Activated CD8-positive, alpha-beta T cell treated with anti-CD3 and anti-CD28 coated beads for 36 hours (primary cell): Measurements from ENCODE around the gene MECR. TPM values are rescaled to one million over a fixed set of nuclear protein-coding genes. Genes with fewer than 3 reads are reported as not detected.

Source experiments
- ATAC-seq: fragments of 200-7000 bp; cut with Tn5 transposase; one replicate; pipeline ENCODE4 v1.10.0; 2021; ENCODE audit warnings: mild to moderate bottlenecking, moderate library complexity
- CTCF ChIA-PET: fragments of 350-600 bp; sonication (Branson Sonifier 250); formaldehyde crosslinking; loops from one replicate; lab custom pipeline; 2021; ENCODE audit warnings: antibody characterized with exemption; lab: Charles Lee
- POLR2A ChIA-PET: fragments of 350-600 bp; sonication (Branson Sonifier 250); formaldehyde crosslinking; loops from one replicate; lab custom pipeline; 2021; ENCODE audit warnings: antibody characterized with exemption; lab: Charles Lee
- DNase-seq: peaks from one replicate; pipeline ENCODE4 v3.0.0-alpha.2; 2020
- H3K27ac Mint-ChIP-seq: one replicate; pipeline ENCODE4 v1.8.0; 2021; ENCODE audit warnings: mild to moderate bottlenecking, mixed read lengths
- H3K27me3 Mint-ChIP-seq: one replicate; pipeline ENCODE4 v1.8.0; 2021; ENCODE audit warnings: mixed read lengths
- H3K36me3 Mint-ChIP-seq: one replicate; pipeline ENCODE4 v1.8.0; 2021; ENCODE audit warnings: low read depth, mixed read lengths
- H3K4me1 Mint-ChIP-seq: one replicate; pipeline ENCODE4 v1.8.0; 2021; ENCODE audit warnings: low read depth, mixed read lengths
- H3K4me3 Mint-ChIP-seq: one replicate; pipeline ENCODE4 v1.8.0; 2021; ENCODE audit warnings: mild to moderate bottlenecking, moderate library complexity, mixed read lengths
- H3K9me3 Mint-ChIP-seq: one replicate; pipeline ENCODE4 v1.8.0; 2021; ENCODE audit warnings: mixed read lengths
- CTCF ChIP-seq: fragments of 200-600 bp; IDR thresholded peaks from one replicate; pipeline ENCODE4 v1.8.0; 2022; ENCODE audit warnings: antibody characterized with exemption, mild to moderate bottlenecking
- intact Hi-C: fragments of 100-400 bp; cut with micrococcal nuclease; formaldehyde crosslinking; loops from one replicate; pipeline ENCODE4 v1.10.0; 2022
- total RNA-seq, 2 experiments: library from RNA; stranded (reverse); gene quantifications; one replicate each; pipeline ENCODE4 v1.2.3, GENCODE V29; 2021

The MECR gene
- total RNA-seq, 2 experiments from 2014 or later = 42.2 to 43.5 TPM

- TF ChIP-seq CTCF = no peak
- no peaks in the 10 kb centered on the region for H3K27me3 Mint-ChIP-seq
- no peak overlapping the region for H3K4me3 Mint-ChIP-seq
- no peaks in the 10 kb centered on the region for H3K9me3 Mint-ChIP-seq
- ATAC-seq = no peak
- peaks cover 26% of the 10 kb centered on the region for H3K36me3 Mint-ChIP-seq
- intact Hi-C loops = loop anchor here (10.0 kb wide), 1 partner anchor 424 kb away; no protein-coding TSS in a partner anchor
- ChIA-PET POLR2A (no interaction called here), CTCF (no interaction called here)
- H3K4me1 Mint-ChIP-seq = no peaks in the 10 kb centered on the region
- no peak for DNase-seq
- no peak overlapping the region for H3K27ac Mint-ChIP-seq
Measured at GRCh38 chr1:29209173-29209572, 21.6 kb downstream of the MECR start.

- ChIA-PET CTCF (no interaction called here), POLR2A (no interaction called here)
- no peak for TF ChIP-seq CTCF
- H3K4me1 Mint-ChIP-seq = no peaks in the 10 kb centered on the region
- no peaks in the 10 kb centered on the region for H3K27me3 Mint-ChIP-seq
- ATAC-seq = no peak
- no peak overlapping the region for H3K27ac Mint-ChIP-seq
- intact Hi-C loops = loop anchor here (10.0 kb wide), 1 partner anchor 424 kb away; no protein-coding TSS in a partner anchor
- H3K36me3 Mint-ChIP-seq = peaks cover 24% of the 10 kb centered on the region
- DNase-seq = no peak
- no peaks in the 10 kb centered on the region for H3K9me3 Mint-ChIP-seq
- H3K4me3 Mint-ChIP-seq = no peak overlapping the region
Measured at GRCh38 chr1:29208442-29208841, 22.3 kb downstream of the MECR start.

- H3K4me3 Mint-ChIP-seq = no peak overlapping the region
- H3K4me1 Mint-ChIP-seq = peaks cover 15% of the 10 kb centered on the region
- no peaks in the 10 kb centered on the region for H3K27me3 Mint-ChIP-seq
- H3K36me3 Mint-ChIP-seq = peaks cover 30% of the 10 kb centered on the region
- POLR2A ChIA-PET = interaction anchor here (0.8 to 1.7 kb wide), 4 partner anchors 12 to 28 kb away, joined by 3 to 7 read pairs (median 4); partner anchors contain the start of genes MECR and SRSF4
- H3K27ac Mint-ChIP-seq = peak overlapping the region; percentile 21
- intact Hi-C loops = loop anchor here (2.0 to 10.0 kb wide), 2 partner anchors 320 to 418 kb away; no protein-coding TSS in a partner anchor
- CTCF ChIA-PET = interaction anchor here (0.6 to 5.9 kb wide), 63 partner anchors 9 to 535 kb away, joined by 3 to 63 read pairs (median 5); partner anchors contain the start of genes GMEB1, MECR, SRSF4 and TMEM200B
- ATAC-seq (peak; percentile 97), DNase-seq (peak; percentile 97)
- H3K9me3 Mint-ChIP-seq = no peaks in the 10 kb centered on the region
- TF ChIP-seq CTCF = peak; percentile 93
Measured at GRCh38 chr1:29202584-29203340, 28.0 kb downstream of the MECR start.

GRCh38 chr1:29202053-29202452, 28.7 kb downstream of the MECR start:
- ATAC-seq = no peak
- TF ChIP-seq CTCF = no peak
- POLR2A ChIA-PET = interaction anchor here (0.8 to 1.7 kb wide), 3 partner anchors 13 to 29 kb away, joined by 3 to 7 read pairs (median 3); partner anchors contain the start of gene MECR

More at GRCh38 chr1:29202053-29202452, 28.7 kb downstream of the MECR start:
- DNase-seq = no peak
- H3K9me3 Mint-ChIP-seq = no peaks in the 10 kb centered on the region
- H3K4me3 Mint-ChIP-seq = no peak overlapping the region
- peaks cover 32% of the 10 kb centered on the region for H3K36me3 Mint-ChIP-seq
- peaks cover 15% of the 10 kb centered on the region for H3K4me1 Mint-ChIP-seq
- no peak overlapping the region for H3K27ac Mint-ChIP-seq
- H3K27me3 Mint-ChIP-seq = no peaks in the 10 kb centered on the region
- intact Hi-C loops = loop anchor here (2.0 to 10.0 kb wide), 2 partner anchors 319 to 417 kb away; no protein-coding TSS in a partner anchor
- CTCF ChIA-PET = interaction anchor here (0.7 to 5.9 kb wide), 63 partner anchors 9 to 534 kb away, joined by 3 to 63 read pairs (median 5); partner anchors contain the start of genes GMEB1, MECR, SRSF4 and TMEM200B
